Keratinocyte (primary cell): Measurements from ENCODE around the gene RPRD1B. TPM values are rescaled to one million over a fixed set of nuclear protein-coding genes. Genes with fewer than 3 reads are reported as not detected.

Source experiments
- DNase-seq: peaks from one replicate; pipeline ENCODE4 v3.0.0-alpha.2; 2011; ENCODE audit warnings: low read depth, missing footprints, low spot score
- FAIRE-seq: peaks from 2 replicates; lab custom pipeline; 2011; peaks lifted over from hg19 to GRCh38; lab: Jason Lieb, UNC
- H2AFZ ChIP-seq: 2 replicates; pipeline ENCODE4 v1.6.0; 2012; ENCODE audit warnings: low read length, control low read depth, inconsistent platforms; ENCODE audit not compliant: control insufficient read depth
- H3K27ac ChIP-seq: 2 replicates; pipeline ENCODE4 v1.5.1; 2011; ENCODE audit warnings: low read length; ENCODE audit not compliant: control insufficient read depth, insufficient read depth
- H3K27me3 ChIP-seq: 3 replicates; pipeline ENCODE4 v1.6.0; 2011; ENCODE audit warnings: low read length; ENCODE audit not compliant: control insufficient read depth, insufficient read depth; ENCODE audit errors: extremely low read depth
- H3K36me3 ChIP-seq, 2 experiments: 2 replicates in 1 of 2; 3 replicates in 1 of 2; pipeline ENCODE4 v1.5.1; 2011; ENCODE audit warnings: low read length in 2 of 2, mild to moderate bottlenecking in 1 of 2; ENCODE audit not compliant: control insufficient read depth in 2 of 2, insufficient read depth in 2 of 2; ENCODE audit errors: extremely low read depth in 1 of 2
- H3K4me1 ChIP-seq: 3 replicates; pipeline ENCODE4 v1.5.1; 2011; ENCODE audit warnings: low read length; ENCODE audit not compliant: control insufficient read depth, insufficient read depth; ENCODE audit errors: extremely low read depth
- H3K4me2 ChIP-seq: 3 replicates; pipeline ENCODE4 v1.6.0; 2011; ENCODE audit warnings: low read depth, low read length; ENCODE audit not compliant: control insufficient read depth, insufficient read depth; ENCODE audit errors: extremely low read depth
- H3K4me3 ChIP-seq, 3 experiments: fragments of 200-600 bp in 1 of 3; sonication (generic) in 1 of 3; 2 replicates in 2 of 3; 3 replicates in 1 of 3; pipeline ENCODE4 v1.5.1; 2011 to 2016; ENCODE audit warnings: low read length in 3 of 3, mild to moderate bottlenecking in 3 of 3, control low read depth in 2 of 3, inconsistent platforms in 1 of 3, low read depth in 1 of 3, mixed read lengths in 1 of 3, mixed run types in 1 of 3, moderate library complexity in 1 of 3; ENCODE audit not compliant: control insufficient read depth in 2 of 3, insufficient read depth in 2 of 3; ENCODE audit errors: extremely low read depth in 1 of 3
- H3K79me2 ChIP-seq: 2 replicates; pipeline ENCODE4 v1.6.0; 2012; ENCODE audit warnings: low read length; ENCODE audit not compliant: control insufficient read depth, insufficient read depth
- H3K9ac ChIP-seq: 3 replicates; pipeline ENCODE4 v1.6.0; 2011; ENCODE audit warnings: low read length; ENCODE audit not compliant: control insufficient read depth, insufficient read depth; ENCODE audit errors: extremely low read depth
- H3K9me1 ChIP-seq: 3 replicates; pipeline ENCODE4 v1.6.0; 2011; ENCODE audit warnings: low read length; ENCODE audit not compliant: control insufficient read depth, insufficient read depth; ENCODE audit errors: extremely low read depth
- H3K9me3 ChIP-seq: 2 replicates; pipeline ENCODE4 v1.5.1; 2012; ENCODE audit warnings: low read depth, low read length; ENCODE audit not compliant: control insufficient read depth
- H4K20me1 ChIP-seq: 3 replicates; pipeline ENCODE4 v1.6.0; 2011; ENCODE audit warnings: low read length; ENCODE audit not compliant: control insufficient read depth, insufficient read depth; ENCODE audit errors: extremely low read depth
- CTCF ChIP-seq, 3 experiments: IDR thresholded peaks in 1 of 3; conservative IDR thresholded peaks in 1 of 3; optimal IDR thresholded peaks in 1 of 3; 2 replicates in 2 of 3; 3 replicates in 1 of 3; pipeline versions ENCODE3 to v1.5.1; 2011; ENCODE audit warnings: low read length in 3 of 3, mild to moderate bottlenecking in 3 of 3, moderate library complexity in 2 of 3, control low read depth in 1 of 3, inconsistent platforms in 1 of 3; ENCODE audit not compliant: insufficient read depth in 2 of 3; ENCODE audit errors: extremely low read depth in 1 of 3
- EZH2 ChIP-seq: IDR thresholded peaks from one replicate; pipeline ENCODE4 v1.6.1; 2012; ENCODE audit warnings: inconsistent platforms, mild to moderate bottlenecking, low read length, moderate library complexity
- dilution Hi-C: fragments of 300-500 bp; cut with MboI; formaldehyde crosslinking; loops from one replicate; pipeline ENCODE4 v1.7.0; 2020; ENCODE audit warnings: low sequenced_read_pairs; ENCODE audit not compliant: extremely low pct_ligation_motif_present
- polyA plus RNA-seq, 5 experiments: library from polyadenylated mRNA; depleted of rRNA in 3 of 5; stranded (reverse) in 3 of 5; stranded (forward) in 1 of 5; unstranded in 1 of 5; fragments of >200 nt; gene quantifications; 1 replicate in 1 of 5; 2 replicates in 3 of 5; 3 replicates in 1 of 5; pipeline versions ENCODE4 v1.2.1 to v1.2.3, GENCODE V29; 2011 to 2012; ENCODE audit warnings: missing spikeins in 2 of 5, low read depth in 1 of 5, low replicate concordance in 1 of 5

Gene RPRD1B
- polyA plus RNA-seq, 1 donor (not counting 4 experiments of a cell fraction or from before 2014, with no cell fraction given), result 19.9 TPM

GRCh38 chr20:38050686-38051085, 17.1 kb downstream of the RPRD1B start:
- Histone ChIP-seq H2AFZ (no peak overlapping the region), H4K20me1 (no peaks in the 10 kb centered on the region), H3K9me1 (peaks cover 2% of the 10 kb centered on the region), H3K27ac (peak overlapping the region; percentile 58), H3K27me3 (no peaks in the 10 kb centered on the region), H3K9me3 (no peaks in the 10 kb centered on the region), H3K4me2 (no peak overlapping the region), H3K9ac (no peak overlapping the region), H3K79me2 (peaks cover 64% of the 10 kb centered on the region), H3K36me3 (peaks cover 7 to 12% of the 10 kb centered on the region in 2 experiments), H3K4me1 (peaks cover 23% of the 10 kb centered on the region), H3K4me3 (no peak overlapping the region)
- FAIRE-seq (no peak), DNase-seq (no peak)
- no peak for TF ChIP-seq CTCF (optimal IDR thresholded peaks at IDR 0.05 in 1 of 3, IDR thresholded peaks at IDR 0.05 in 1 of 3, conservative IDR thresholded peaks at IDR 0.05 in 1 of 3; ENCODE audit: extremely low read depth in 1 of 3, insufficient read depth in 2 of 3, low read length in 3 of 3)
- TF ChIP-seq EZH2, result no peak
- dilution Hi-C loops, result no loop called here

GRCh38 chr20:38052870-38053269, 19.3 kb downstream of the RPRD1B start:
- peaks cover 52% of the 10 kb centered on the region for H3K79me2 ChIP-seq

More at GRCh38 chr20:38052870-38053269, 19.3 kb downstream of the RPRD1B start:
- no peak overlapping the region for H3K9ac ChIP-seq
- DNase-seq, result no peak
- no peak overlapping the region for H2AFZ ChIP-seq
- no peak overlapping the region for H3K4me2 ChIP-seq
- no peak overlapping the region for H3K4me3 ChIP-seq
- H3K9me3 ChIP-seq, result no peaks in the 10 kb centered on the region
- H3K27ac ChIP-seq, result no peak overlapping the region
- peaks cover 7 to 10% of the 10 kb centered on the region in 2 experiments for H3K36me3 ChIP-seq
- no peak for FAIRE-seq
- TF ChIP-seq EZH2 (no peak), CTCF (optimal IDR thresholded peaks at IDR 0.05 in 1 of 3, IDR thresholded peaks at IDR 0.05 in 1 of 3, conservative IDR thresholded peaks at IDR 0.05 in 1 of 3; ENCODE audit: extremely low read depth in 1 of 3, insufficient read depth in 2 of 3, low read length in 3 of 3) (no peak)
- no peaks in the 10 kb centered on the region for H4K20me1 ChIP-seq
- H3K27me3 ChIP-seq, result no peaks in the 10 kb centered on the region
- dilution Hi-C loops, result no loop called here
- H3K4me1 ChIP-seq, result peaks cover 23% of the 10 kb centered on the region
- H3K9me1 ChIP-seq, result peaks cover 2% of the 10 kb centered on the region
